WI38 (cell line): Measurements from ENCODE around the gene EML3.
"Not testable (repeated sequence)": the region's sequence is repeated elsewhere in the genome, so short reads cannot be mapped to it uniquely, and the experiment has no call there.

ENCODE experiments used
- H3K4me3 ChIP-seq: 2 replicates; pipeline ENCODE4 v1.5.1; 2011; ENCODE audit warnings: low read depth, mild to moderate bottlenecking, control low read depth, low read length
- CTCF ChIP-seq: IDR thresholded peaks from 2 replicates; pipeline ENCODE4 v1.5.1; 2012; ENCODE audit warnings: low read depth, mild to moderate bottlenecking, control low read depth, low read length

Gene EML3, protein sequence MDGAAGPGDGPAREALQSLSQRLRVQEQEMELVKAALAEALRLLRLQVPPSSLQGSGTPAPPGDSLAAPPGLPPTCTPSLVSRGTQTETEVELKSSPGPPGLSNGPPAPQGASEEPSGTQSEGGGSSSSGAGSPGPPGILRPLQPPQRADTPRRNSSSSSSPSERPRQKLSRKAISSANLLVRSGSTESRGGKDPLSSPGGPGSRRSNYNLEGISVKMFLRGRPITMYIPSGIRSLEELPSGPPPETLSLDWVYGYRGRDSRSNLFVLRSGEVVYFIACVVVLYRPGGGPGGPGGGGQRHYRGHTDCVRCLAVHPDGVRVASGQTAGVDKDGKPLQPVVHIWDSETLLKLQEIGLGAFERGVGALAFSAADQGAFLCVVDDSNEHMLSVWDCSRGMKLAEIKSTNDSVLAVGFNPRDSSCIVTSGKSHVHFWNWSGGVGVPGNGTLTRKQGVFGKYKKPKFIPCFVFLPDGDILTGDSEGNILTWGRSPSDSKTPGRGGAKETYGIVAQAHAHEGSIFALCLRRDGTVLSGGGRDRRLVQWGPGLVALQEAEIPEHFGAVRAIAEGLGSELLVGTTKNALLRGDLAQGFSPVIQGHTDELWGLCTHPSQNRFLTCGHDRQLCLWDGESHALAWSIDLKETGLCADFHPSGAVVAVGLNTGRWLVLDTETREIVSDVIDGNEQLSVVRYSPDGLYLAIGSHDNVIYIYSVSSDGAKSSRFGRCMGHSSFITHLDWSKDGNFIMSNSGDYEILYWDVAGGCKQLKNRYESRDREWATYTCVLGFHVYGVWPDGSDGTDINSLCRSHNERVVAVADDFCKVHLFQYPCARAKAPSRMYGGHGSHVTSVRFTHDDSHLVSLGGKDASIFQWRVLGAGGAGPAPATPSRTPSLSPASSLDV

DNA sequence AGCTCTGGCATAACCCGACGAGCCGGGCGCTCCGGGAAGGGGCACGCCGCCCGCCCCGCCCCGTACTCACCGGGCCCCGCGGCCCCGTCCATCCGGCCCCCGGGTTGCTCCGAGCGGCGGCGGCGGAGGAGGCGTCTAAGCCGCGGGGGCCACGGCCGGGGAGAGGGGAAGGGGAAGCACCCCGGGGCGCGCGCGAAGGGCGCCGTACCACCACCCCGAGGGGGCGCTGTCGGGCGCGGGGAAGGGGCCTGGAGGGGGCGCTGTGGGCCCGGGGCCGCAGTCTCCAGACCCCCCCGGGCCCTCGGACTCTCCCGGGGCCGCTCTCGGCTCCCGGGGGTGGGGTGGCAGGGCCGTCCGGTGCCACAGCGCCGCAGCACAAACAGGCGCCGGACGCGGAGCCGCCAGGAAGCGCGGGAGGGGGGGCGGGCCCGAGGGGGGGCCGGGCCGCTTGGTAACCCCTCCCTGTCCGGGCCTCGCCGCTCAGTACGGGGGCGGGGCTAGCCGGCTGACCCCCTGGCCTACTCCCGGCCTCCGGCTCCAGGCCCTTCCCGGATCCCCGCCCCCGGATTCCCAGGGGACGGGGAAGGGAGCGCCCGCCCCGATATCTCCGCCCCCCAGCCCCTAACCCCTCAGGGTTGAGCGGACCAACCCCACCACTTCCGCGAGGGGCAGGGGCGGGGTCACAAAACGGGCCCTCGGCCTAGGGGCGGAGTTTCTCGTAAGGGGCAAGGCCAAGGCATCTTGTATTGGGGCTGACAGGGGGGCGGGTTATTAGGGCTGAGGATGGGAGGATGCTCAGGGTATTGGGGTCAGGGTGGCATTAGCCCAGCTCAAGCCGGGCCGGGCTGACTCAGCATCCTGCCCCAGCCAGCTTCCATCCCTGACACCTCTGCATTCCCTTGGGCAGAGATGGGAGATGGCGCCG, at the start of gene EML3, which contains the start of gene ROM1:
Gene EML3, minus strand, starts transcription at position 410 of the 925 bp plus-strand sequence. Its CDS starts 318 bp downstream, at position 92.
Gene ROM1, plus strand, starts transcription at position 892 of the 925 bp plus-strand sequence. Its CDS starts 25 bp downstream, at position 917.
- H3K4me3 ChIP-seq = peak within 1 kb of the TSS; percentile 76
- TF ChIP-seq CTCF = peak; percentile 97

GRCh38 chr11:62656796-62657429, 44.3 kb upstream of the EML3 start:
- no peak overlapping the region for H3K4me3 ChIP-seq
- TF ChIP-seq CTCF = no peak

DNA sequence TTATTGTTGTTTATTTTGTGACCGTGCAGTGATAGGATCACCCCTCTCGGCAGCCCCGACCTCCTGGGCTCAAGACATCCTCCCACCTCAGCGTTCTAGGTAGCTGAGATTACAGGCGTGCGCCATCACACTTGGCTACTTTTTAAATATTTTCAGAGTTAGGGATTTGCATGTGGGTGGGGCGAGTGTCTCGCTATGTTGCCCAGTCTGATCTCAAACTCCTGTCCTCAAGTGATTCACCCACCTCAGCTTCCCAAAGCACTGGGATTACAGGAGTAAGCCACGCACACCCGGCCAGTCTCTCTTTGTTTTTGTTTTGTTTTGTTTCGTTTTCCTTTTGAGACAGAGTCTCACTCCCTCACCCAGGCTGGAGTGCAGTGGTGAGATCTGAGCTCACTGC, 41.7 kb upstream of the EML3 start:
- no peak for TF ChIP-seq CTCF
- no peak overlapping the region for H3K4me3 ChIP-seq

- no peak for TF ChIP-seq CTCF
- H3K4me3 ChIP-seq = peak overlapping the region; percentile 96
Observed at GRCh38 chr11:62652161-62653006, 39.8 kb upstream of the EML3 start.

DNA sequence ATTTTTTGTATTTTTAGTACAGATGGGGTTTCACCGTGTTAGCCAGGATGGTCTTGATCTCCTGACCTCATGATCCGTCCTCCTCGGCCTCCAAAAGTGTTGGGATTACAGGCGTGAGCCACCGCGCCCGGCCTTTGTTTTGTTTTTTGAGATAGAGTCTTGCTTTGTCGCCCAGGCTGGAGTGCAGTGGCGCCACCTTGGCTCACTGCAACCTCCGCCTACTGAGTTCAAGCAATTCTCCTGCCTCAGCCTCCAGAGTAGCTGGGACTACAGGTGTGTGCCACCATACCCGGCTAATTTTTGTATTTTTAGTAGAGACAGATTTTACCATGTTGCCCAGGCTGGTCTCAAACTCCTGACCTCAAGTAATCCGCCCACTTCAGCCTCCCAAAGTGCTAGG, 37.7 kb upstream of the EML3 start:
- H3K4me3 ChIP-seq = not testable (repeated sequence)

- no peak for TF ChIP-seq CTCF
- H3K4me3 ChIP-seq = no peak overlapping the region
Observed at GRCh38 chr11:62649486-62649885, 36.9 kb upstream of the EML3 start.
